NT2/D1 (cell line): ENCODE measurements around the gene CCDC134.
A peak's percentile ranks its signal among the peaks of the same experiment; 100 is the strongest.

ENCODE experiments used
- DNase-seq: peaks from one replicate; pipeline ENCODE4 v3.0.0-alpha.2; 2011; ENCODE audit warnings: low read depth, low spot score
- H3K27me3 ChIP-seq: 2 replicates; pipeline ENCODE4 v1.6.0; 2011; ENCODE audit warnings: mild to moderate bottlenecking; ENCODE audit not compliant: insufficient read length, insufficient read depth
- H3K36me3 ChIP-seq: 2 replicates; pipeline ENCODE4 v1.6.1; 2011; ENCODE audit warnings: mild to moderate bottlenecking, low read length, mixed read lengths; ENCODE audit not compliant: insufficient read depth, insufficient read length
- H3K4me1 ChIP-seq: 2 replicates; pipeline ENCODE4 v1.5.1; 2011; ENCODE audit not compliant: insufficient read depth, insufficient read length
- H3K4me3 ChIP-seq: 2 replicates; pipeline ENCODE4 v1.5.1; 2011; ENCODE audit warnings: low read depth; ENCODE audit not compliant: insufficient read length
- H3K9ac ChIP-seq: 2 replicates; pipeline ENCODE4 v1.6.0; 2011; ENCODE audit warnings: low read depth; ENCODE audit not compliant: insufficient read length
- H3K9me3 ChIP-seq: 2 replicates; pipeline ENCODE4 v1.5.1; 2011; ENCODE audit warnings: mild to moderate bottlenecking, low read length; ENCODE audit not compliant: insufficient read depth
- SUZ12 ChIP-seq: IDR thresholded peaks from 2 replicates; pipeline ENCODE4 v1.6.1; 2011; ENCODE audit not compliant: insufficient read length, insufficient read depth; ENCODE audit errors: extremely low read depth
- YY1 ChIP-seq: IDR thresholded peaks from 2 replicates; pipeline ENCODE4 v1.6.1; 2011; ENCODE audit not compliant: insufficient read length, insufficient read depth
- ZNF274 ChIP-seq: IDR thresholded peaks from 2 replicates; pipeline ENCODE4 v1.6.1; 2011; ENCODE audit warnings: mild to moderate bottlenecking, low read depth, low read length

The CCDC134 gene

DNA sequence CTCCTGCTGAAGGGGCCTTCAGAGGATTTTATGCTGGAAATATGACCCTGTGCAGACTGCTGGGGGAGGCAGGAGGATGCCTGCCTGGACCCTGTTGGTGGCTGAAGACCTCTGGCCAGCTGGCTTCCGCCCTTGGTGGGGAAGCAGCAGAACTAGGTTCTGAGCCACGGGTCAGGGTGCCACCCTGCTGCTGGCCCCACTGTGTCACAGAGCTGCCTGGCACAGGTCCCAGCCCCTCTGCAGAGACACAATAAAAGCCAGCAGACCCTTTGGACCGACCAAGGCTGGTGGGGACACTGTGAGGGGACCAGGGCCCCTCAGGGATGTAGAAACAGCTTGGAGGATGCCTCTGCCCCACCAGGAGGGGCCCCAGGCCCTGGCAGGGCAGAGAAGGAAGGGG lies 25.5 kb downstream of the CCDC134 start:
- no peak overlapping the region for H3K4me3 ChIP-seq
- peak overlapping the region; percentile 21 for H3K9ac ChIP-seq
- DNase-seq = no peak
- TF ChIP-seq SUZ12 (no peak), ZNF274 (no peak), YY1 (no peak)
- H3K27me3 ChIP-seq = no peaks in the 10 kb centered on the region
- H3K36me3 ChIP-seq = peaks cover 11% of the 10 kb centered on the region
- peaks cover 28% of the 10 kb centered on the region for H3K4me1 ChIP-seq
- no peaks in the 10 kb centered on the region for H3K9me3 ChIP-seq

DNA sequence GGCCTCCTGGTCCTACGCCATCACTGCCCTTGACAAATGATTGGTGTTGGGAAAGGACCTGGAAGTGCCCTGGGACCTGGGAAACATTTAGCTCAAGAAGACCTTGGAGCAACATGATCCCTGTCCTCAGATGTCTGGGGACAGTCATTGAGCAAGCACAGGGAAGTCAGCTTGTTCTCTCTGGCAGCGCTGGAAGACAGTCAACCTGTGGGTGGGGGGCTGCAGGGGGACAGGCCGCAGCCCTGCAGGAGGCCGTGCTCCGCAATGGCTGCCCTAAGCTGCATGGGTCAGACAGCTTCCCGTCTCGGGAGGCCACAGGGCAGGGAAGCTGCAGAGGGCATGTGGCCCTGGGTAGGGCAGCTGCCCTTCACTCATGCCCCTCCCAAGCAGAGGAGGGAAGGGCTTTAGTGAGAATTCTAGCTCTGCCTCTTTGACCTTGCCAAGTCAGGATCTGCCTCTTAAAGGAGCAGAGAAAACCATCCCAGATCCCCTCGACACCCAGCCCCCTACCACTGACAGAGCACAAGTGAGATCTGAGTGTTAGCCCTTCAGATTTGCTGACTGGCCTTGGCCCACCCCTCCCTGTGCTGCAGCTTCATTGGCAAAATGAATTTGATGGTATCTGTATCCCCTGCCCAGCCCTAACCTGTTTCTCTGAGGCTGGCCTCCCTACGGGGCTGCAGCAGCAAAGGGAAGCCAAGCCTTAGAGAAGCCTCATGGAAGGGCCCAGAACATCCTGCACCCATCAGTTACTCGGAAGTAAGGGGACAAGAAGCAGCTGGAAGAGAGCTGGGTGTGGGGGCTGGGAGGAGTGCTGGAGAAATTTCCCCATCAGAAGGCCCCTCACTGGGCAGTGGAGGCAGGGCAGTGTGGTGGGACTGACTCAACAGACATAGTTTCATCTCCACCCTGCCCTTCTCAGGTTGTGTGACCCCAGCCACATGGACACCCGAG lies 26.2 kb downstream of the CCDC134 start:
- no peaks in the 10 kb centered on the region for H3K27me3 ChIP-seq
- peaks cover 5% of the 10 kb centered on the region; the same call in 1 of the 2 replicates for H3K9me3 ChIP-seq
- no peak for DNase-seq
- no peak overlapping the region for H3K4me3 ChIP-seq
- peaks cover 11% of the 10 kb centered on the region for H3K36me3 ChIP-seq
- TF ChIP-seq ZNF274 (no peak), SUZ12 (no peak), YY1 (no peak)
- H3K9ac ChIP-seq = peak overlapping the region; percentile 32
- H3K4me1 ChIP-seq = peaks cover 28% of the 10 kb centered on the region

DNA sequence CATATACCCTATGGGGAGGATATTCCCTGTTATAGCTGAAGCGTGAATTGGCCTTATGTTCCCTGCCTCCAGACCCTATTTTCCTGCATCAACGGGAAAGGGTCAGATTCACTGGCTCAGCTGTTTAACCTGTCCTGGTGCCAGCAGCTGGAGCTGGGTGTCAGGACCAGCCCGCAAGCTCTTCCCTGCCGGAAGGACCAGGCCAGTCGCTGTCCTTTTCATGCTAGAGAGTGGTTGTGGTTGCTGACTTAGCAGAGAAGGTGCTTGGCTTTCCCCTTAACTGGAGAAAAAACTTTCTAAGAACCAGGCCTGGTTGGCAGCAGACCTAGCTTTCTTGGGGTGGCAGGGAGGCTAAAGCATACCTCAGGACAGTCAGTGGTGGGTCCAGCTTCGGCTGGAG lies 27.2 kb downstream of the CCDC134 start:
- Histone ChIP-seq H3K9me3 (peaks cover 7% of the 10 kb centered on the region; the same call in 1 of the 2 replicates), H3K27me3 (no peaks in the 10 kb centered on the region), H3K4me3 (no peak overlapping the region), H3K9ac (no peak overlapping the region), H3K4me1 (peaks cover 24% of the 10 kb centered on the region), H3K36me3 (peaks cover 11% of the 10 kb centered on the region)
- DNase-seq = no peak
- TF ChIP-seq SUZ12 = no peak
- TF ChIP-seq ZNF274 = no peak
- TF ChIP-seq YY1 = no peak

DNA sequence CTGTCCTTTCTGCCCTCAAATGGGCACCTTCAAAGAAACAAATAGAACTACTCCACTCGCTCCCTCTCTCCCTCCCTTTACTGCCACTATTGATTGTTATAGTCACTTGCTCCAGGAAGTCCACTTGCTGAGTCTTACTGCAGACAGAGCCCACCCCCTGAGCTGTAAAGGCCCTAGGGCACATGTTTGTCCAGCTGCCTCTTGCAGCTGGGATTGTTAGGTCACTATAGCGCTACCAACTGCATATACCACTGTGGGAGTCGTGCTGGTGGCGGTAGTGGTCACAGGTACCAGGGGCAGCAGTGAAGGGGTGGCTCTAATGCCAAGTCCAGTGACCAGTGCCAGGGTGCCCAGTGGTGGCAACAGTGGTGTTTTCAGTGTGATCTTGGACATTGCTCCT lies 28.0 kb downstream of the CCDC134 start:
- H3K4me1 ChIP-seq = peaks cover 24% of the 10 kb centered on the region
- no peak overlapping the region for H3K4me3 ChIP-seq
- H3K27me3 ChIP-seq = no peaks in the 10 kb centered on the region
- peaks cover 7% of the 10 kb centered on the region; the same call in 1 of the 2 replicates for H3K9me3 ChIP-seq
- no peak overlapping the region for H3K9ac ChIP-seq
- peaks cover 11% of the 10 kb centered on the region for H3K36me3 ChIP-seq
- DNase-seq = no peak
- TF ChIP-seq ZNF274 (no peak), SUZ12 (no peak), YY1 (no peak)

DNA sequence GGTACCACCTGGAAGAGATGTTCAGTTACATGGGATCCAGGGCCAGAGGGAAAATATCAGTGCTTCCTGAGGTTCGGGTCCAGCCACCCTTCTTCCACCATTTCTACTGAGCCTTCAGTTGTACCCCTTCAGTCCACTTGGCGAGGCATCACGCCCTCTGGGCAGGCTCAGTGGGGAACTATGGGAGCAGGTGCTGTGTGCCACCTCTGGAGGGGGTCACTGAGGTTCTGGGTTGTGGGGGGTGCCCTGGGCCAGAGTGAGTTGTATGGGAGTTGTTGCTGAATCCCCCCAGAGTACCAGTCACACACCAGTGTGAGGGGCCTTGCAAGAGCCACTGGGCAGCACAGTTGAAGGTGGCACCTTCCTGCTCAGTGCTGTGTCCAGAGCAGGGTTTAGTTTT lies 29.7 kb downstream of the CCDC134 start:
- no peak for DNase-seq
- no peaks in the 10 kb centered on the region for H3K27me3 ChIP-seq
- peaks cover 17% of the 10 kb centered on the region for H3K4me1 ChIP-seq

DNA sequence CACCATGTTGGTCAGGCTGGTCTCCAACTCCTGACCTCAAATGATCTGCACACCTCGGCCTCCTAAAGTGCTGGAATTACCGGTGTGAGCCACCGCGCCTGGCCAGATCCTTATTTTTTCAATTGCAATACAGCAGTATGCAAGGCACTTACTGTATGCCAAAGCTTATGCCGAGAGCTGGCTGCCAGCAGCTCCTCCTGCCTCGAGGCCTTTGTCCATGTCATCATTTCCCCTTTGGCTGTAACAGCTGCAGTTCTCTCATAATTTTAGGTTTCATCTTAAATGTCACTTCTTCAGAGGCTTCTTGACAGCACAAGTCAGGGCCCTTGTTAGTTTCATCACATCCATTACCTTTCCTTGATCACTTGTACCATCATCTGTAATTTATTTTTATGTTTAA lies 30.9 kb downstream of the CCDC134 start:
- Histone ChIP-seq H3K9me3 (peaks cover 7% of the 10 kb centered on the region; the same call in 1 of the 2 replicates), H3K9ac (no peak overlapping the region), H3K36me3 (peaks cover 17% of the 10 kb centered on the region), H3K27me3 (no peaks in the 10 kb centered on the region), H3K4me1 (peaks cover 10% of the 10 kb centered on the region), H3K4me3 (no peak overlapping the region)
- TF ChIP-seq YY1 (no peak), ZNF274 (no peak), SUZ12 (no peak)
- no peak for DNase-seq

More for the DNA sequence above, 29.7 kb downstream of the CCDC134 start:
- no peak overlapping the region for H3K9ac ChIP-seq
- TF ChIP-seq SUZ12 = no peak
- no peak for TF ChIP-seq ZNF274
- no peak for TF ChIP-seq YY1
- peaks cover 7% of the 10 kb centered on the region; the same call in 1 of the 2 replicates for H3K9me3 ChIP-seq
- H3K4me3 ChIP-seq = no peak overlapping the region
- H3K36me3 ChIP-seq = peaks cover 15% of the 10 kb centered on the region

DNA sequence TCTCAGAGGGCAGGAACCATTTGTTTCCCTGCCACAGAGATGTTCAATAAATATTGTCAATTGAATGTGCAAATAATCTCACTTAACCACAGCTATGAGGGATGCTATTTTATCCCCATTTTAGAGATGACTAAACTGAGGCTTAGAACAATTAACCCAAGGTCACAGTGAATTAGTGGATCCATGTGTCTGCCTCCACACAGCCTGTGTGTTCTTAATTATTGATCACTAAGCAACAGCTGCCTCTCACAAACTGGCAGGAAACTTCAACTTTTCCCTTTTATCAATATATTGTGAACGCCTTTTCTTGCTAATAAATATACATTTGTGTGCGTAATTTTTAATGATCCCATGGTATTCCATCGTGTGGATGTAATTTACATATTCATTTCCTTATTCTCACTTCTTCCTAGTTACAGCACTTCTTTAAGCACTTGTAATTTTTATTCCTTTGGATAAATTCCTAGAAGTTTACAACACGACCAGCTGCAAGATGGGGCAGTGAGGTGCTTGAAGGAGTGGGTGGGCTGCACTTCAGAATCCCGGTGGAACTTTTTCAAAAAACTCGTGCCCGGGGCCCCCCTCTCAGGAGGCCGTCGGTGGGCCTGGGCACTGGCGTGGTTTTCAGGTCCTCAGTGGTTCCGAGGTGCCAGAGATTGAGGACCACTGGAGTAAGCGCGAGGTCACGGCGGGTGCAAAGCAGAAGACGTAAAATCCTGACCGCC lies 31.5 kb downstream of the CCDC134 start:
- peak overlapping the region; percentile 39 for H3K4me3 ChIP-seq
- H3K9ac ChIP-seq = peak overlapping the region; percentile 85
- peaks cover 4% of the 10 kb centered on the region for H3K4me1 ChIP-seq
- no peak for TF ChIP-seq ZNF274
- no peak for TF ChIP-seq SUZ12
- TF ChIP-seq YY1 = no peak
- H3K36me3 ChIP-seq = peaks cover 21% of the 10 kb centered on the region
- no peak for DNase-seq
- H3K9me3 ChIP-seq = peaks cover 7% of the 10 kb centered on the region; the same call in 1 of the 2 replicates
- no peaks in the 10 kb centered on the region for H3K27me3 ChIP-seq
